ENCODE results near the gene CSH2. TPM values are rescaled to one million over a fixed set of nuclear protein-coding genes. Genes with fewer than 3 reads are reported as not detected.

Gene CSH2
- total and polyA plus RNA-seq, 9 of the 15 experiments (the other 6 are each of a cell fraction or from before 2014, with no cell fraction given): not detected

- CTCF ChIA-PET (ENCODE audit: low intra/inter-chr PET ratio): no interaction called here
- peaks cover 80% of the 10 kb centered on the region for H3K36me3 ChIP-seq (ENCODE audit: control insufficient read depth, insufficient read depth, low read length)
- FAIRE-seq: no peak
Observed at GRCh38 chr17:63830278-63830677, 43.2 kb downstream of the CSH2 start.

DNA sequence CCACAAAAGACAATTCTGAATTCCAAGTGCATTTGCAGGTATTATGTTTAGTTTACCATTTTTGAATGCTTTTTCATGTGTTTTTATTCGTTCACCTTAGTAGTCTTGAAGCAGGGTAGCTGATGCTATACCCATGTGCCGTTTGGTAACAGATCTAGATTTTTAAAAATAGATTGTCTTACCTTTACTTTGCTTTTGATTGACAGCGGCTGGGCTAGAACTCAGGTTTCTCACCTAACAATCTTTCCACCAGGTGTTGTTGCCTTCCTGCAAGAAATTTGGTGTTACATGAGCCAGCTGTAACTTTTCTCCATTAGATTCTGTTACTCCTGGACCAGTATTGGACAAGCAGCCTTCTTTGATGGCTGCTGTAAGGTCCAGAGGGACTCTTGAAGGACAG is 44.5 kb downstream of the CSH2 start:
- H3K4me1 ChIP-seq (replicated peaks in 1 of 2; ENCODE audit: control insufficient read depth in 2 of 2, insufficient read depth in 2 of 2, low read length in 2 of 2): peaks cover 0 to 16% of the 10 kb centered on the region in 2 experiments; a peak in 2 of 5 replicates
- intact Hi-C loops (cut with micrococcal nuclease): no loop called here

More at GRCh38 chr17:63830278-63830677, 43.2 kb downstream of the CSH2 start:
- intact Hi-C loops (cut with micrococcal nuclease) (loop anchor here (10.0 kb wide), 1 partner anchor 135 kb away; no protein-coding TSS in a partner anchor), in situ Hi-C loops (cut with MboI) (loop anchor here (25.0 kb wide), 1 partner anchor 393 kb away; the partner anchor contains the start of gene CYB561)
- no TSS peak for BruUV-seq (replicated peaks)
- 98% methylated on average over 5 of the region's 5 CpGs for WGBS (ENCODE audit: insufficient coverage, low coverage, missing lambda C conversion rate)
- Histone ChIP-seq H4K20me1 (replicated peaks; ENCODE audit: control insufficient read depth, insufficient read depth, low read length) (no peaks in the 10 kb centered on the region), H3K9me1 (ENCODE audit: control insufficient read depth, insufficient read depth, low read length) (no peaks in the 10 kb centered on the region), H3K79me2 (ENCODE audit: control insufficient read depth, insufficient read depth, low read length) (peaks cover 48% of the 10 kb centered on the region), H3K27ac (ENCODE audit: extremely low read depth, low read depth, low read length) (no peak overlapping the region), H3K9me3 (replicated peaks; ENCODE audit: control insufficient read depth, insufficient read depth, low read depth, low read length) (no peaks in the 10 kb centered on the region), H3K9ac (ENCODE audit: insufficient read depth in 1 of 2, low read depth in 2 of 2, low read length in 2 of 2) (no peak overlapping the region), H2AFZ (ENCODE audit: low read depth, low read length) (no peak overlapping the region), H3K27me3 (ENCODE audit: control insufficient read depth in 2 of 2, insufficient read depth in 2 of 2, low read length in 2 of 2) (no peaks in the 10 kb centered on the region), H3K4me2 (ENCODE audit: insufficient read depth, low read length) (no peak overlapping the region), H3K4me3 (no peak overlapping the region), H3K4me1 (replicated peaks in 1 of 2; ENCODE audit: control insufficient read depth in 2 of 2, insufficient read depth in 2 of 2, low read length in 2 of 2) (peaks cover 8 to 16% of the 10 kb centered on the region in 2 experiments; a peak in 3 of 5 replicates)
- ATAC-seq: no peak
- TF ChIP-seq ZKSCAN8 (CRISPR knock-in tag; IDR thresholded peaks at IDR 0.05) (no peak), POLR2A (conservative IDR thresholded peaks at IDR 0.05) (0 out of 2 replicates have a peak, but pooled peaks have one; percentile 48)
- POLR2A ChIA-PET: interaction anchor here (1.0 to 4.6 kb wide), 6 partner anchors 11 to 132 kb away, joined by 3 to 66 read pairs (median 12); partner anchors contain the start of genes CCDC47, DDX42 and SMARCD2
- no peak for DNase-seq (ENCODE audit: extremely low read depth in 1 of 4, low spot score in 3 of 4)

More for the DNA sequence above, 44.5 kb downstream of the CSH2 start:
- in situ Hi-C loops (cut with MboI): loop anchor here (25.0 kb wide), 1 partner anchor 392 kb away; the partner anchor contains the start of gene CYB561
- DNase-seq (ENCODE audit: extremely low read depth in 1 of 4, low spot score in 3 of 4) (no peak), ATAC-seq (no peak), FAIRE-seq (no peak)
- CTCF ChIA-PET (ENCODE audit: low intra/inter-chr PET ratio): no interaction called here
- no peaks in the 10 kb centered on the region for H3K9me1 ChIP-seq (ENCODE audit: control insufficient read depth, insufficient read depth, low read length)
- H3K9ac ChIP-seq (ENCODE audit: insufficient read depth in 1 of 2, low read depth in 2 of 2, low read length in 2 of 2): no peak overlapping the region
- POLR2A ChIA-PET: interaction anchor here (1.3 to 4.6 kb wide), 5 partner anchors 9 to 55 kb away, joined by 3 to 66 read pairs (median 15); partner anchors contain the start of genes CCDC47, DDX42 and SMARCD2
- peak overlapping the region; percentile 99; the same call in 1 of the 2 replicates for H3K4me2 ChIP-seq (ENCODE audit: insufficient read depth, low read length)
- no TSS peak for BruUV-seq (replicated peaks)
- peaks cover 81% of the 10 kb centered on the region for H3K36me3 ChIP-seq (ENCODE audit: control insufficient read depth, insufficient read depth, low read length)
- no peaks in the 10 kb centered on the region for H3K9me3 ChIP-seq (replicated peaks; ENCODE audit: control insufficient read depth, insufficient read depth, low read depth, low read length)
- no peak overlapping the region for H2AFZ ChIP-seq (ENCODE audit: low read depth, low read length)
- H3K27ac ChIP-seq (ENCODE audit: extremely low read depth, low read depth, low read length): no peak overlapping the region; the same call in 2 of the 3 replicates
- peaks cover 51% of the 10 kb centered on the region for H3K79me2 ChIP-seq (ENCODE audit: control insufficient read depth, insufficient read depth, low read length)
- peak overlapping the region; percentile 92; the same call in 1 of the 2 replicates for H3K4me3 ChIP-seq
- no peaks in the 10 kb centered on the region for H3K27me3 ChIP-seq (ENCODE audit: control insufficient read depth in 2 of 2, insufficient read depth in 2 of 2, low read length in 2 of 2)
- WGBS (ENCODE audit: insufficient coverage, low coverage, missing lambda C conversion rate): 85% methylated on average over 3 of the region's 3 CpGs
- no peaks in the 10 kb centered on the region for H4K20me1 ChIP-seq (replicated peaks; ENCODE audit: control insufficient read depth, insufficient read depth, low read length)
- TF ChIP-seq, protein P1, sequence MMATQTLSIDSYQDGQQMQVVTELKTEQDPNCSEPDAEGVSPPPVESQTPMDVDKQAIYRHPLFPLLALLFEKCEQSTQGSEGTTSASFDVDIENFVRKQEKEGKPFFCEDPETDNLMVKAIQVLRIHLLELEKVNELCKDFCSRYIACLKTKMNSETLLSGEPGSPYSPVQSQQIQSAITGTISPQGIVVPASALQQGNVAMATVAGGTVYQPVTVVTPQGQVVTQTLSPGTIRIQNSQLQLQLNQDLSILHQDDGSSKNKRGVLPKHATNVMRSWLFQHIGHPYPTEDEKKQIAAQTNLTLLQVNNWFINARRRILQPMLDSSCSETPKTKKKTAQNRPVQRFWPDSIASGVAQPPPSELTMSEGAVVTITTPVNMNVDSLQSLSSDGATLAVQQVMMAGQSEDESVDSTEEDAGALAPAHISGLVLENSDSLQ (IDR thresholded peaks at IDR 0.05): 0 out of 2 replicates have a peak, but pooled peaks have one; percentile 15
- TF ChIP-seq ARHGAP35 (IDR thresholded peaks at IDR 0.05; ENCODE audit: partially characterized antibody): no peak
- TF ChIP-seq, protein P2, sequence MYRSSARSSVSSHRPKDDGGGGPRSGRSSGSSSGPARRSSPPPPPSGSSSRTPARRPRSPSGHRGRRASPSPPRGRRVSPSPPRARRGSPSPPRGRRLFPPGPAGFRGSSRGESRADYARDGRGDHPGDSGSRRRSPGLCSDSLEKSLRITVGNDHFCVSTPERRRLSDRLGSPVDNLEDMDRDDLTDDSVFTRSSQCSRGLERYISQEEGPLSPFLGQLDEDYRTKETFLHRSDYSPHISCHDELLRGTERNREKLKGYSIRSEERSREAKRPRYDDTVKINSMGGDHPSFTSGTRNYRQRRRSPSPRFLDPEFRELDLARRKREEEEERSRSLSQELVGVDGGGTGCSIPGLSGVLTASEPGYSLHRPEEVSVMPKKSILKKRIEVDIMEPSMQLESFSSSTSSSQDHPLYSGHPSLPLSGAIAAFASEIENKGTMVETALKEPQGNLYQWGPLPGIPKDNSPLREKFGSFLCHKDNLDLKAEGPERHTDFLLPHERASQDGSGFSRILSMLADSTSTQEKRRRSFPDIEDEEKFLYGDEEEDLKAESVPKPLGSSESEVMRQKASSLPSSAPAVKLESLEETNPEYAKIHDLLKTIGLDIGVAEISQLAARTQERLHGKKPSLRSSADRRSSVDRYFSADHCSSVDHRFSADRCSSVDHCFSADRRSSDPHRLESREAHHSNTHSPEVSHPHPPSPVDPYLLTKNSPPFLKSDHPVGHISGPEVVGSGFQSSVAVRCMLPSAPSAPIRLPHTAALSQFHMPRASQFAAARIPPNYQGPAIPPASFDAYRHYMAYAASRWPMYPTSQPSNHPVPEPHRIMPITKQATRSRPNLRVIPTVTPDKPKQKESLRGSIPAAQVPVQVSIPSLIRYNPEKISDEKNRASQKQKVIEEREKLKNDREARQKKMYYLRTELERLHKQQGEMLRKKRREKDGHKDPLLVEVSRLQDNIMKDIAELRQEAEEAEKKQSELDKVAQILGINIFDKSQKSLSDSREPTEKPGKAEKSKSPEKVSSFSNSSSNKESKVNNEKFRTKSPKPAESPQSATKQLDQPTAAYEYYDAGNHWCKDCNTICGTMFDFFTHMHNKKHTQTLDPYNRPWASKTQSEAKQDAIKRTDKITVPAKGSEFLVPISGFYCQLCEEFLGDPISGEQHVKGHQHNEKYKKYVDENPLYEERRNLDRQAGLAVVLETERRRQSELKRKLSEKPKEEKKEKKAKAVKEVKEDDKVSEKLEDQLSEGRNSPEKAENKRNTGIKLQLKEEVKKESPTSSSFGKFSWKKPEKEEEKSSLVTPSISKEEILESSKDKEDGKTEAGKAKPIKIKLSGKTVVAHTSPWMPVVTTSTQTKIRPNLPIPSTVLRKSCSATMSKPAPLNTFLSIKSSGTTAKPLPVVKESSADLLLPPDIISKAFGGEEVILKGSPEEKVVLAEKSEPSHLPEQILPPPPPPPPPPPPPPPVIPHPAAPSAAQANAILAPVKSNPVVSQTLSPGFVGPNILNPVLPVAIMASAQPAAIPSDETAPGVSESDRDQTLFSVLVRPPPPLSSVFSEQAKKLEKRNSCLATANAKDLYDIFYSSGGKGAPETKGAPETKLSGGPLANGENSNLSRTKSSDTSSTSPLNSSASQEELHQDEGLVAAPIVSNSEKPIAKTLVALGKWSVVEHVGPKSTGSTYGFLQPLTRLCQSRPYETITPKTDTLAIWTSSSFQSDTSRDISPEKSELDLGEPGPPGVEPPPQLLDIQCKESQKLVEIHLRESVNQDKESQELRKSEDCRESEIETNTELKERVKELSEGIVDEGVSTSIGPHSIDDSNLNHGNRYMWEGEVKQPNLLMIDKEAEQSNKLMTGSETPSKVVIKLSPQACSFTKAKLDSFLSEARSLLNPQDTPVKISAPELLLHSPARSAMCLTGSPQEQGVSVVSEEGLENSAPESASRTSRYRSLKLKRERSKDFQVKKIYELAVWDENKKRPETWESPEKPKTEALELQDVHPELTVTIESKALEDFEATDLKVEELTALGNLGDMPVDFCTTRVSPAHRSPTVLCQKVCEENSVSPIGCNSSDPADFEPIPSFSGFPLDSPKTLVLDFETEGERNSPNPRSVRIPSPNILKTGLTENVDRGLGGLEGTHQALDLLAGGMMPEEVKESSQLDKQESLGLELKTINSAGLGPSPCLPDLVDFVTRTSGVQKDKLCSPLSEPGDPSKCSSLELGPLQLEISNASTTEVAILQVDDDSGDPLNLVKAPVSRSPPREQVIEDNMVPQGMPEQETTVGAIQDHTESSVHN (IDR thresholded peaks at IDR 0.05; ENCODE audit: borderline replicate concordance in 1 of 2, low read depth in 1 of 2): no peak
- TF ChIP-seq RBFOX2 (IDR thresholded peaks at IDR 0.05; ENCODE audit: low read depth, low read length): peak; percentile 29; the same call in 1 of the 2 replicates

All from K562 (cell line).